PC-3 (cell line): ENCODE results near the gene IFITM5. TPM values are rescaled to one million over a fixed set of nuclear protein-coding genes. Genes with fewer than 3 reads are reported as not detected.

Experiments used
- ATAC-seq: fragments of 200-7000 bp; cut with Tn5 transposase; 2 replicates; pipeline ENCODE4 v1.9.1; 2020; ENCODE audit warnings: mild to moderate bottlenecking, moderate library complexity
- BruUV-seq: library from RNA; stranded (reverse); fragments of 400-500 nt; replicated peaks from 2 replicates; lab custom pipeline; 2021; lab: Mats Ljungman, UMichigan
- CTCF ChIA-PET: fragments of 300-600 bp; sonication (Branson Sonifier 250); formaldehyde crosslinking; loops from one replicate; lab custom pipeline; 2022; ENCODE audit warnings: antibody characterized with exemption; lab: Charles Lee
- POLR2A ChIA-PET: fragments of 300-600 bp; sonication (Branson Sonifier 250); formaldehyde crosslinking; loops from one replicate; lab custom pipeline; 2022; ENCODE audit warnings: antibody characterized with exemption; ENCODE audit not compliant: unreplicated experiment; lab: Charles Lee
- DNase-seq: peaks from one replicate; pipeline ENCODE4 v3.0.0-alpha.2; 2015
- H2AFZ ChIP-seq: fragments of 300-600 bp; sonication (generic); 2 replicates; pipeline ENCODE4 v1.6.0; 2016; ENCODE audit warnings: antibody characterized with exemption, low read length
- H3F3A ChIP-seq: fragments of 300-600 bp; sonication (generic); one replicate; pipeline ENCODE4 v1.6.0; 2017; ENCODE audit warnings: antibody characterized with exemption, low read length, control low read depth, mild to moderate bottlenecking; ENCODE audit not compliant: unreplicated experiment
- H3K27ac ChIP-seq: fragments of 300-600 bp; sonication (generic); 2 replicates; pipeline ENCODE4 v1.5.1; 2016; ENCODE audit warnings: mild to moderate bottlenecking, low read length
- H3K27me3 ChIP-seq: fragments of 300-600 bp; sonication (generic); 2 replicates; pipeline ENCODE4 v1.6.1; 2016; ENCODE audit warnings: low read length, mixed read lengths
- H3K36me3 ChIP-seq: fragments of 300-600 bp; sonication (generic); 2 replicates; pipeline ENCODE4 v1.6.1; 2016; ENCODE audit warnings: low read depth, mixed run types, low read length, mixed read lengths
- H3K4me1 ChIP-seq: fragments of 300-600 bp; sonication (generic); 2 replicates; pipeline ENCODE4 v1.5.1; 2016; ENCODE audit warnings: low read length; ENCODE audit not compliant: insufficient read depth
- H3K4me2 ChIP-seq: fragments of 300-600 bp; sonication (generic); 2 replicates; pipeline ENCODE4 v1.6.0; 2016; ENCODE audit warnings: low read length
- H3K4me3 ChIP-seq: fragments of 300-600 bp; sonication (generic); 2 replicates; pipeline ENCODE4 v1.5.1; 2016; ENCODE audit warnings: mild to moderate bottlenecking, low read length, mixed read lengths
- H3K79me2 ChIP-seq: fragments of 300-600 bp; sonication (generic); 2 replicates; pipeline ENCODE4 v1.6.1; 2017; ENCODE audit warnings: low read length, mixed read lengths
- H3K9ac ChIP-seq: fragments of 300-600 bp; sonication (generic); 2 replicates; pipeline ENCODE4 v1.6.0; 2016; ENCODE audit warnings: mild to moderate bottlenecking, low read length
- H3K9me2 ChIP-seq: fragments of 300-600 bp; sonication (generic); replicated peaks from 2 replicates; pipeline ENCODE4 v1.6.1; 2016; ENCODE audit warnings: mixed run types, low read length, mixed read lengths
- H3K9me3 ChIP-seq: fragments of 300-600 bp; sonication (generic); 2 replicates; pipeline ENCODE4 v1.6.1; 2016; ENCODE audit warnings: low read length, mixed read lengths
- H4K20me1 ChIP-seq: fragments of 300-600 bp; sonication (generic); 2 replicates; pipeline ENCODE4 v1.6.1; 2016; ENCODE audit warnings: low read length, mixed read lengths
- CTCF ChIP-seq: fragments of 300-600 bp; sonication (generic); conservative IDR thresholded peaks from 2 replicates; pipeline ENCODE4 v1.5.1; 2017; ENCODE audit warnings: antibody characterized with exemption, low read depth, mild to moderate bottlenecking, low read length
- EZH2 ChIP-seq: fragments of 300-600 bp; sonication (generic); IDR thresholded peaks from one replicate; pipeline ENCODE4 v1.6.1; 2017; ENCODE audit warnings: antibody characterized with exemption, mild to moderate bottlenecking, low read length; ENCODE audit not compliant: unreplicated experiment
- EZH2phosphoT487 ChIP-seq: fragments of 300-600 bp; sonication (generic); IDR thresholded peaks from 2 replicates; pipeline ENCODE4 v1.6.1; 2018; ENCODE audit warnings: mild to moderate bottlenecking, antibody characterized with exemption, low read length, borderline replicate concordance
- intact Hi-C: fragments of 100-400 bp; cut with micrococcal nuclease; formaldehyde crosslinking; loops from 2 replicates; pipeline ENCODE4 v1.9.0; 2023
- total RNA-seq: library from RNA; depleted of rRNA; stranded (reverse); fragments of >200 nt; gene quantifications from 2 replicates; pipeline ENCODE4 v1.2.3, GENCODE V29; 2014

Gene IFITM5
- total RNA-seq, 1 experiment from 2014 or later, result not detected

GRCh38 chr11:253886-254270 is 45.4 kb downstream of the IFITM5 start:
- no peaks in the 10 kb centered on the region for H3K4me1 ChIP-seq
- no peak overlapping the region for H3K4me2 ChIP-seq
- CTCF ChIA-PET, result no interaction called here
- intact Hi-C loops, result no loop called here
- no peak overlapping the region for H2AFZ ChIP-seq
- ATAC-seq (no peak), DNase-seq (no peak)
- no peaks in the 10 kb centered on the region for H3K9me3 ChIP-seq
- H3K4me3 ChIP-seq, result no peak overlapping the region
- no peaks in the 10 kb centered on the region for H4K20me1 ChIP-seq
- H3K36me3 ChIP-seq, result peaks cover 25% of the 10 kb centered on the region
- H3K9ac ChIP-seq, result no peak overlapping the region
- H3K27me3 ChIP-seq, result no peaks in the 10 kb centered on the region
- H3K9me2 ChIP-seq, result no peaks in the 10 kb centered on the region
- TF ChIP-seq CTCF (no peak), EZH2 (no peak), EZH2phosphoT487 (no peak)
- H3K79me2 ChIP-seq, result no peaks in the 10 kb centered on the region
- BruUV-seq, result no TSS peak
- H3F3A ChIP-seq, result no peaks in the 10 kb centered on the region
- POLR2A ChIA-PET, result no interaction called here
- no peak overlapping the region for H3K27ac ChIP-seq

GRCh38 chr11:253160-253885 is 46.0 kb downstream of the IFITM5 start:
- ATAC-seq (no peak), DNase-seq (no peak)
- TF ChIP-seq CTCF (no peak), EZH2 (no peak), EZH2phosphoT487 (no peak)
- no peak overlapping the region for H3K9ac ChIP-seq
- BruUV-seq, result no TSS peak
- ChIA-PET POLR2A (no interaction called here), CTCF (no interaction called here)
- no peaks in the 10 kb centered on the region for H3K9me2 ChIP-seq
- no peak overlapping the region for H3K4me2 ChIP-seq
- H3K27ac ChIP-seq, result no peak overlapping the region
- intact Hi-C loops, result no loop called here
- H3K79me2 ChIP-seq, result no peaks in the 10 kb centered on the region
- H3F3A ChIP-seq, result no peaks in the 10 kb centered on the region
- H3K4me3 ChIP-seq, result no peak overlapping the region
- peaks cover 30% of the 10 kb centered on the region for H3K36me3 ChIP-seq
- H2AFZ ChIP-seq, result no peak overlapping the region
- no peaks in the 10 kb centered on the region for H3K27me3 ChIP-seq
- H4K20me1 ChIP-seq, result no peaks in the 10 kb centered on the region
- H3K9me3 ChIP-seq, result no peaks in the 10 kb centered on the region
- H3K4me1 ChIP-seq, result no peaks in the 10 kb centered on the region

GRCh38 chr11:252666-253065 is 46.7 kb downstream of the IFITM5 start:
- TSS peak; percentile 61 for BruUV-seq
- no peak for DNase-seq
- H3K4me2 ChIP-seq, result no peak overlapping the region

More at GRCh38 chr11:252666-253065, 46.7 kb downstream of the IFITM5 start:
- ChIA-PET POLR2A (no interaction called here), CTCF (no interaction called here)
- H3K79me2 ChIP-seq, result no peaks in the 10 kb centered on the region
- peaks cover 30% of the 10 kb centered on the region for H3K36me3 ChIP-seq
- no peak for ATAC-seq
- H3F3A ChIP-seq, result no peaks in the 10 kb centered on the region
- H2AFZ ChIP-seq, result no peak overlapping the region
- H4K20me1 ChIP-seq, result no peaks in the 10 kb centered on the region
- no peak overlapping the region for H3K9ac ChIP-seq
- H3K9me2 ChIP-seq, result no peaks in the 10 kb centered on the region
- no peak overlapping the region for H3K4me3 ChIP-seq
- TF ChIP-seq EZH2phosphoT487 (no peak), CTCF (no peak), EZH2 (no peak)
- H3K9me3 ChIP-seq, result no peaks in the 10 kb centered on the region
- H3K27me3 ChIP-seq, result no peaks in the 10 kb centered on the region
- no peak overlapping the region for H3K27ac ChIP-seq
- H3K4me1 ChIP-seq, result no peaks in the 10 kb centered on the region
- intact Hi-C loops, result no loop called here
